HG03139 (cell line): ENCODE data around the gene AAR2.

Source experiments
- ATAC-seq: cut with Tn5 transposase; IDR thresholded peaks from one replicate; pipeline ENCODE4 v1.9.1; 2021; ENCODE audit not compliant: unreplicated experiment

The AAR2 gene

GRCh38 chr20:36259177-36260061 is 23.1 kb downstream of the AAR2 start:
- no peak for ATAC-seq

GRCh38 chr20:36260316-36260715 is 24.0 kb downstream of the AAR2 start:
- ATAC-seq = no peak

- no peak for ATAC-seq
These were observed 25.3 kb downstream of the AAR2 start for GRCh38 chr20:36261389-36262105.

GRCh38 chr20:36262440-36262839 is 26.2 kb downstream of the AAR2 start:
- ATAC-seq = no peak

- no peak for ATAC-seq
These were observed 28.4 kb downstream of the AAR2 start for GRCh38 chr20:36264426-36265246.

- no peak for ATAC-seq
These were observed 29.9 kb downstream of the AAR2 start for GRCh38 chr20:36266189-36266588.

GRCh38 chr20:36267605-36268381 is 31.5 kb downstream of the AAR2 start:
- ATAC-seq = no peak

GRCh38 chr20:36268440-36269342 is 32.4 kb downstream of the AAR2 start:
- ATAC-seq = no peak

GRCh38 chr20:36269507-36269906 is 33.2 kb downstream of the AAR2 start:
- ATAC-seq = no peak

- ATAC-seq = no peak
These were observed 34.7 kb downstream of the AAR2 start for GRCh38 chr20:36270744-36271638.

GRCh38 chr20:36271639-36272546 is 35.6 kb downstream of the AAR2 start:
- ATAC-seq = no peak

- no peak for ATAC-seq
These were observed 36.4 kb downstream of the AAR2 start for GRCh38 chr20:36272547-36273220.

- no peak for ATAC-seq
These were observed 37.3 kb downstream of the AAR2 start for GRCh38 chr20:36273414-36274180.

- ATAC-seq = no peak
These were observed 38.0 kb downstream of the AAR2 start for GRCh38 chr20:36274181-36274841.

- ATAC-seq = no peak
These were observed 38.7 kb downstream of the AAR2 start for GRCh38 chr20:36275011-36275410.
